ENCODE data around the gene MORN1. TPM values are rescaled to one million over a fixed set of nuclear protein-coding genes. Genes with fewer than 3 reads are reported as not detected.
"Not testable (repeated sequence)": the region's sequence is repeated elsewhere in the genome, so short reads cannot be mapped to it uniquely, and the experiment has no call there.

The MORN1 gene
- total RNA-seq, 1 donor from 2014 or later = 4.5 TPM

- no peak for DNase-seq
- Histone ChIP-seq H3K4me3 (no peak overlapping the region), H3K36me3 (no peaks in the 10 kb centered on the region), H3K27ac (replicated peaks) (no peak overlapping the region), H3K4me1 (peaks cover 13% of the 10 kb centered on the region), H3K9me3 (replicated peaks) (no peaks in the 10 kb centered on the region), H3K27me3 (ENCODE audit: low read depth) (peaks cover 8% of the 10 kb centered on the region)
- intact Hi-C loops (cut with micrococcal nuclease) = no loop called here
- TF ChIP-seq, protein P1, sequence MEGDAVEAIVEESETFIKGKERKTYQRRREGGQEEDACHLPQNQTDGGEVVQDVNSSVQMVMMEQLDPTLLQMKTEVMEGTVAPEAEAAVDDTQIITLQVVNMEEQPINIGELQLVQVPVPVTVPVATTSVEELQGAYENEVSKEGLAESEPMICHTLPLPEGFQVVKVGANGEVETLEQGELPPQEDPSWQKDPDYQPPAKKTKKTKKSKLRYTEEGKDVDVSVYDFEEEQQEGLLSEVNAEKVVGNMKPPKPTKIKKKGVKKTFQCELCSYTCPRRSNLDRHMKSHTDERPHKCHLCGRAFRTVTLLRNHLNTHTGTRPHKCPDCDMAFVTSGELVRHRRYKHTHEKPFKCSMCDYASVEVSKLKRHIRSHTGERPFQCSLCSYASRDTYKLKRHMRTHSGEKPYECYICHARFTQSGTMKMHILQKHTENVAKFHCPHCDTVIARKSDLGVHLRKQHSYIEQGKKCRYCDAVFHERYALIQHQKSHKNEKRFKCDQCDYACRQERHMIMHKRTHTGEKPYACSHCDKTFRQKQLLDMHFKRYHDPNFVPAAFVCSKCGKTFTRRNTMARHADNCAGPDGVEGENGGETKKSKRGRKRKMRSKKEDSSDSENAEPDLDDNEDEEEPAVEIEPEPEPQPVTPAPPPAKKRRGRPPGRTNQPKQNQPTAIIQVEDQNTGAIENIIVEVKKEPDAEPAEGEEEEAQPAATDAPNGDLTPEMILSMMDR (IDR thresholded peaks at IDR 0.05; ENCODE audit: borderline replicate concordance) = no peak
These were observed 57.0 kb downstream of the MORN1 start for GRCh38 chr1:2334366-2334765.

DNA sequence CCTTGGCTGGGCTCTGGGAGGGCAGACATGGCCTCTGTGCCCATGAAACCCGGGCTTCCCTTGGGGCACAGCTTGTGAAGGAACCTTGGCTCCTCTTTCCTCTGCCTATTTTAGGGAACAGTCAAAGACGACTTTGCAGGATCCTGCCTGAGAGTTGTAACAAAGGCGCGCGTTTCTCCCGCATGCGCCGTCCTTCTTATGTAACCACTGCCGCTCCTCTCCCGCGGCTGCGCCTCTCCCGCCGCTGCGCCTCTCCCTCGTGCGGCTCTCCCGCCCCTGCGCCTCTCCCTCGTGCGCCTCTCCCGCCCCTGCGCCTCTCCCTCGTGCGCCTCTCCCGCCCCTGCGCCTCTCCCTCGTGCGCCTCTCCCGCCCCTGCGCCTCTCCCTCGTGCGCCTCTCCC is 59.8 kb downstream of the MORN1 start:
- H3K4me3 ChIP-seq; intact Hi-C loops (cut with micrococcal nuclease); DNase-seq; H3K27ac ChIP-seq (replicated peaks); H3K9me3 ChIP-seq (replicated peaks); H3K27me3 ChIP-seq (ENCODE audit: low read depth); H3K36me3 ChIP-seq: not testable (repeated sequence)
- peaks cover 13% of the 10 kb centered on the region for H3K4me1 ChIP-seq

DNA sequence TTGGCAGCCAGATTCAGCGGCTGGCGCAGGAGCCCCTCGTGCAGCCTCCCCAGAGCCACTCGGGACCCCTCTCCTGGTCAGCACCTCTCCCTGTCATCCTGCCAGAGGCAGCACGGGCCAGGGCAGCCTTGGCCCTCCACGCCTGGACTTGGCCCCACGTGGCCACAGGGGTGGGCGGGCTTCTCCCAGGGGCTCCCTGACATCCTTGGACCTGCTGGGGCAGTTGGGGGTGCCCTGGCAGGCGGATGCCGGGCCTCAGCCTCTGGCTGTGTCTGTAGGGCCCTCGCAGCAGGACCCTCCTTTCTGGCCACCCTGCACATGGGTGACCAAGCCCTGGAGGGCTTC is 60.2 kb downstream of the MORN1 start:
- TF ChIP-seq, protein P1 (IDR thresholded peaks at IDR 0.05; ENCODE audit: borderline replicate concordance) = no peak
- no peak for DNase-seq
- H3K4me1 ChIP-seq = peaks cover 13% of the 10 kb centered on the region
- H3K27me3 ChIP-seq (ENCODE audit: low read depth) = no peaks in the 10 kb centered on the region
- H3K27ac ChIP-seq (replicated peaks) = peak overlapping the region; percentile 24
- intact Hi-C loops (cut with micrococcal nuclease) = no loop called here
- no peaks in the 10 kb centered on the region for H3K9me3 ChIP-seq (replicated peaks)
- H3K36me3 ChIP-seq = no peaks in the 10 kb centered on the region
- no peak overlapping the region for H3K4me3 ChIP-seq

GRCh38 chr1:2330519-2331199 is 60.7 kb downstream of the MORN1 start:
- Histone ChIP-seq H3K9me3 (replicated peaks) (no peaks in the 10 kb centered on the region), H3K4me3 (no peak overlapping the region), H3K27ac (replicated peaks) (peak overlapping the region; percentile 24), H3K4me1 (peaks cover 13% of the 10 kb centered on the region), H3K27me3 (ENCODE audit: low read depth) (no peaks in the 10 kb centered on the region), H3K36me3 (no peaks in the 10 kb centered on the region)
- TF ChIP-seq, protein P1 (IDR thresholded peaks at IDR 0.05; ENCODE audit: borderline replicate concordance) = no peak
- no peak for DNase-seq
- intact Hi-C loops (cut with micrococcal nuclease) = no loop called here

DNA sequence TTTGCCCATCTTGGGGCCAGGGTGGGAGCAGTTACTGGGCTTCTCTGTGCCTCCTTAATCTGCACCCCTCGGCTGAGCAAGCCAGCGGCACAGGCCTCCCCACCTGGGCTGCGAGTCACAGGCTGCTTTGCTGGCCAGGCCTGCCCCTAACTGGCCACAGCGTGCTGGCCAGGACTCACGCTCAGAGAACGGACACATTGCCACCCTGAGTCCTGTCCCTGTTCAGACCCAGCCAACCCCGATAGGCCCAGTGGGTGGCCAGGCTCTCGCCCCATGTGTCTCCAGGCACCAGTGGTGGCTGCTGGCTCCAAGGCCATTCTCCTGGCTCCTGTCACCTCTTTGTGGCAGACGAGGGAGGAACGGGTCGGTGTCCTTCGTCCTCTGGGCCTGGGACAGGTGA is 61.3 kb downstream of the MORN1 start:
- TF ChIP-seq, protein P1 (IDR thresholded peaks at IDR 0.05; ENCODE audit: borderline replicate concordance) = no peak
- no peak for DNase-seq
- Histone ChIP-seq H3K27me3 (ENCODE audit: low read depth) (no peaks in the 10 kb centered on the region), H3K4me1 (peaks cover 13% of the 10 kb centered on the region), H3K36me3 (no peaks in the 10 kb centered on the region), H3K9me3 (replicated peaks) (no peaks in the 10 kb centered on the region), H3K27ac (replicated peaks) (no peak overlapping the region), H3K4me3 (no peak overlapping the region)
- intact Hi-C loops (cut with micrococcal nuclease) = no loop called here

- intact Hi-C loops (cut with micrococcal nuclease) = no loop called here
- Histone ChIP-seq H3K4me1 (peaks cover 13% of the 10 kb centered on the region), H3K9me3 (replicated peaks) (no peaks in the 10 kb centered on the region), H3K27me3 (ENCODE audit: low read depth) (no peaks in the 10 kb centered on the region), H3K36me3 (no peaks in the 10 kb centered on the region), H3K4me3 (no peak overlapping the region), H3K27ac (replicated peaks) (no peak overlapping the region)
- no peak for DNase-seq
- TF ChIP-seq, protein P1 (IDR thresholded peaks at IDR 0.05; ENCODE audit: borderline replicate concordance) = no peak
These were observed 62.5 kb downstream of the MORN1 start for GRCh38 chr1:2328676-2329455.

Measured in left ventricle myocardium inferior (tissue), 1 donor.